GM23248 (cell line): Measurements from ENCODE around the gene TMEM192. TPM values are rescaled to one million over a fixed set of nuclear protein-coding genes. Genes with fewer than 3 reads are reported as not detected.
"Not testable (repeated sequence)": the region's sequence is repeated elsewhere in the genome, so short reads cannot be mapped to it uniquely, and the experiment has no call there.

ENCODE experiments used
- DNase-seq: peaks from one replicate; pipeline ENCODE4 v3.0.0-alpha.2; 2015
- H2AFZ ChIP-seq: fragments of 200-600 bp; sonication (generic); 2 replicates; pipeline ENCODE4 v1.6.1; 2016; ENCODE audit warnings: antibody characterized with exemption
- H3F3A ChIP-seq: fragments of 200-600 bp; sonication (generic); 2 replicates; pipeline ENCODE4 v1.6.1; 2016; ENCODE audit warnings: mild to moderate bottlenecking, antibody characterized with exemption, mixed run types; ENCODE audit not compliant: insufficient read depth
- H3K27ac ChIP-seq: fragments of 200-600 bp; sonication (generic); 2 replicates; pipeline ENCODE4 v1.5.1; 2016; ENCODE audit warnings: mild to moderate bottlenecking
- H3K27me3 ChIP-seq: fragments of 200-600 bp; sonication (generic); replicated peaks from 2 replicates; pipeline ENCODE4 v1.6.1; 2016; ENCODE audit warnings: mild to moderate bottlenecking; ENCODE audit not compliant: insufficient read depth
- H3K36me3 ChIP-seq: fragments of 200-600 bp; sonication (generic); 2 replicates; pipeline ENCODE4 v1.6.1; 2016; ENCODE audit warnings: low read depth, mild to moderate bottlenecking
- H3K4me1 ChIP-seq: fragments of 200-600 bp; sonication (generic); 2 replicates; pipeline ENCODE4 v1.6.1; 2016; ENCODE audit warnings: mild to moderate bottlenecking; ENCODE audit not compliant: insufficient read depth
- H3K4me2 ChIP-seq: fragments of 200-600 bp; sonication (generic); one replicate; pipeline ENCODE4 v1.6.1; 2016; ENCODE audit warnings: mild to moderate bottlenecking; ENCODE audit not compliant: unreplicated experiment
- H3K4me3 ChIP-seq: fragments of 200-600 bp; sonication (generic); 2 replicates; pipeline ENCODE4 v1.5.1; 2016; ENCODE audit warnings: mild to moderate bottlenecking
- H3K79me2 ChIP-seq: fragments of 200-600 bp; sonication (generic); 2 replicates; pipeline ENCODE4 v1.6.1; 2016; ENCODE audit warnings: mild to moderate bottlenecking; ENCODE audit not compliant: insufficient read depth
- H3K9ac ChIP-seq: fragments of 200-600 bp; sonication (generic); 2 replicates; pipeline ENCODE4 v1.6.1; 2016; ENCODE audit warnings: mild to moderate bottlenecking
- H3K9me2 ChIP-seq: fragments of 200-600 bp; sonication (generic); 2 replicates; pipeline ENCODE4 v1.6.1; 2016; ENCODE audit warnings: mixed run types, mild to moderate bottlenecking, moderate library complexity; ENCODE audit not compliant: insufficient read depth
- H3K9me3 ChIP-seq: fragments of 200-600 bp; sonication (generic); one replicate; pipeline ENCODE4 v1.6.1; 2017; ENCODE audit warnings: low read depth
- H4K20me1 ChIP-seq: fragments of 200-600 bp; sonication (generic); 2 replicates; pipeline ENCODE4 v1.6.0; 2016; ENCODE audit not compliant: insufficient read depth
- EZH2 ChIP-seq: fragments of 200-600 bp; sonication (generic); IDR thresholded peaks from 2 replicates; pipeline ENCODE4 v1.6.1; 2018; ENCODE audit warnings: antibody characterized with exemption, mild to moderate bottlenecking; ENCODE audit not compliant: insufficient read depth, poor library complexity, severe bottlenecking
- EZH2phosphoT487 ChIP-seq: fragments of 200-600 bp; sonication (generic); IDR thresholded peaks from 2 replicates; pipeline ENCODE4 v1.6.1; 2018; ENCODE audit warnings: antibody characterized with exemption, moderate library complexity, mild to moderate bottlenecking, low read depth; ENCODE audit not compliant: insufficient read depth
- WGBS, 2 experiments: methylation state at CpG; one replicate each; pipeline ENCODE4 v1.1.6; 2015 to 2017; ENCODE audit warnings: low lambda C conversion rate in 2 of 2, low coverage in 1 of 2; ENCODE audit errors: missing lambda C conversion rate in 2 of 2; 5-methylcytosine and 5-hydroxymethylcytosine counted together
- in situ Hi-C: fragments of 300-500 bp; cut with MboI; formaldehyde crosslinking; loops from 2 replicates; pipeline ENCODE4 v1.15.0; 2020
- polyA plus RNA-seq: library from polyadenylated mRNA; unstranded; fragments of >200 nt; fragmentation: Nextera tagmentation; extraction: Ambion mirVana; gene quantifications from 2 replicates; pipeline ENCODE4 v1.2.1, GENCODE V29; 2016
- total RNA-seq: library from RNA; depleted of rRNA; stranded (reverse); fragments of >200 nt; shearing (Covaris generic); gene quantifications from 2 replicates; pipeline ENCODE4 v1.2.3, GENCODE V29; 2014; rRNA removed

Gene TMEM192
- total and polyA plus RNA-seq, 2 experiments from 2014 or later, result 6.4 to 7.8 TPM

- Histone ChIP-seq H3K79me2 (no peaks in the 10 kb centered on the region), H3K4me1 (no peaks in the 10 kb centered on the region), H3K9me2 (no peaks in the 10 kb centered on the region), H4K20me1 (no peaks in the 10 kb centered on the region), H3K4me2 (no peak overlapping the region), H2AFZ (no peak overlapping the region), H3K9ac (no peak overlapping the region), H3K9me3 (no peaks in the 10 kb centered on the region), H3K27ac (no peak overlapping the region), H3K4me3 (no peak overlapping the region), H3K27me3 (no peaks in the 10 kb centered on the region), H3F3A (no peaks in the 10 kb centered on the region), H3K36me3 (no peaks in the 10 kb centered on the region)
- TF ChIP-seq EZH2 (no peak), EZH2phosphoT487 (no peak)
- DNase-seq, result no peak
- in situ Hi-C loops, result no loop called here
- WGBS, 2 experiments, result 66 to 68% methylated on average over 7 of the region's 7 CpGs
These were observed 84.8 kb downstream of the TMEM192 start for GRCh38 chr4:165027762-165028402.

GRCh38 chr4:165025782-165026181, 86.9 kb downstream of the TMEM192 start:
- H3K36me3 ChIP-seq, H2AFZ ChIP-seq, H3K9ac ChIP-seq, H3K9me3 ChIP-seq, H4K20me1 ChIP-seq, H3K27me3 ChIP-seq, H3F3A ChIP-seq, H3K4me3 ChIP-seq, DNase-seq, H3K9me2 ChIP-seq, H3K79me2 ChIP-seq, H3K27ac ChIP-seq, in situ Hi-C loops, H3K4me2 ChIP-seq, H3K4me1 ChIP-seq: not testable (repeated sequence)
- 76 to 78% methylated on average over 8 of the region's 8 CpGs for WGBS, 2 experiments

Other genes with a start within 250 kb of the TMEM192 start
- gene APELA, start 235.7 kb downstream of the TMEM192 start, total RNA-seq, result not detected in 2 replicates
- not detected in 2 replicates for gene APELA, start 235.7 kb downstream of the TMEM192 start, polyA plus RNA-seq
- gene TRIM61, start 135.2 kb downstream of the TMEM192 start, total RNA-seq, result not detected in 2 replicates
- 0.18 TPM in 1 of 2 replicates, not detected in the other for gene TRIM61, start 135.2 kb downstream of the TMEM192 start, polyA plus RNA-seq
- not detected in 2 replicates for gene TRIM60, start 80.9 kb downstream of the TMEM192 start, total RNA-seq
- gene TRIM60, start 80.9 kb downstream of the TMEM192 start, polyA plus RNA-seq, result not detected in 2 replicates
- gene TRIM75, start 59.0 kb downstream of the TMEM192 start, total RNA-seq, result not detected in 2 replicates
- not detected in 2 replicates for gene TRIM75, start 59.0 kb downstream of the TMEM192 start, polyA plus RNA-seq
- gene KLHL2, start 94.7 kb upstream of the TMEM192 start, total RNA-seq, result 14.8 and 20.2 TPM in 2 replicates
- gene KLHL2, start 94.7 kb upstream of the TMEM192 start, polyA plus RNA-seq, result 10.9 and 11.0 TPM in 2 replicates
- gene MSMO1, start 214.8 kb upstream of the TMEM192 start, total RNA-seq, result 72.2 and 80.9 TPM in 2 replicates
- gene MSMO1, start 214.8 kb upstream of the TMEM192 start, polyA plus RNA-seq, result 70.9 and 72.7 TPM in 2 replicates